DMS79 (cell line): ENCODE results near the gene RPLP1.

Experiments used
- DNase-seq: peaks from one replicate; lab custom pipeline; 2025; lab: John Stamatoyannopoulos, UW

Gene RPLP1

DNA sequence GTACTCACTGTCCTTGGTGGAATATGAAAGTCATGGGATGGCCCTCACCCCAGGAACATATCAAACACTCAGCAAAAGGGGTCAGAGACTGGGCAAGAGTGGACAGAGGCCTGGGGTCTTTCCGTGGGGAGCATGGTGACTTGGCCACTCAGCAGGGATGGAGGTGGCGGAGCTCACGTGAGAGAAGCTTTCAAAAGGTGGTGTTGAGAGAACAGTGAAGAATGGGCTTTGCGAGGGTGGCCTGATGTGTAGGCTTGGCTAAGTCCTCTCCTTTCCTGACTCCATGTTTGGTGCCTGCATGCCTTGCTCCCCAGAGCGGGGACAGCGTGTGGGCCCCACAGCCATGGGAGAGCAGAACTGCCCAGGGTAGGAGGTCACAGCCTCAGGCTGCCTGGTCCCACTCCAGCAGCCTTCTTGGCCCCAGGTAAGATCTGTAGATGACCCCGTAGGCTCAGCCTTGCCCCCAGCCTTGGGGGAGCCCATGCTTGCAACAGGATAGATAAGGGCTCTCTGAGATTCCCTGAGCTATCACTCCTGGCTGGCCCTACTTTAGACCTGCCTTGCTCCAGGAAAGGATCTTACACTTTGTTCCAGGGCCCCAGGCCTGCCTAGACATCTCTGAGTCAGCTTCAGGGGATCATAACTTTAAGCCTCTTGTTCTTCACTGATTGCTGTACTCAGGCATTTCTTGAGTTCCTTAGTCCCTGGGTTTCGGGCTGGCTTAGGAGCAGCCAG is 17.0 kb downstream of the RPLP1 start:
- DNase-seq = no peak

DNA sequence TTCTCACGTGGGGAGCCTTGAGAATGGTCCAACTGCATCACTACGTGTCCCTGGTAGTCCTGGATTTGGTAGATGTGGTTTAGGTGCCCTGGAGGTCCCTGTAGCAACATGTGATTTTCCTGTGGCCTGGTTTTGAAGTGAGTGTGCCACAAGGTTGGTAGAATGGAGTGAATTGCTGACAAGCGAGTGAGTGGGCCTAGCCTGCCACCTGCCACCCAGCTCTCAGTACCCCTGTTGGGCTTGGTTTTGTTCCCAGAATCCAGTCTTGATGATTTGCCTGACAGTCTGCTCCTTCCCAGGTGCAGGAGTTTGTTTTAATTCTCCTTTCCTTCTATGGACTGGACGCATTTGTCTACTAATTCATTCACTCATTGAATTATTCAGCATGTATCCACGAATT is 19.4 kb downstream of the RPLP1 start:
- DNase-seq = no peak

DNA sequence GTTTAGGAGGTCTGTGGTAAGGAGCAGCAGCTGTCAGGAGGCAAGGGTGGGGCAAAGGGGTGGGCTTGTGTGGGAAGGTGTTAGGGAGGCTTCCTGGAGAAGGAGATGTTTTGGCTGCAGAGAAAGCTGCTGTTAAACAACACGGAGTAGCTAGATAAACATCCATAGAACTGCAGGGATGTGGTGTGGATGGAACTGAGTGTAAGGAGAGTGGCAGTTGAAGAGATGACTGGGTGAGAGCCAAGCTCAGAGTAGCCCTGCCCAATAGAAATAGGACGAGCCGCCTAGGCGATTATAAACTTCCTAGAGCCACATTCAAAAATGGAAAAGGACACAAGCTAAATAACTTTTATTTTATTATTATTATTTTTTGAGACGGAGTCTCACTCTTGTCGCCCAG is 19.9 kb downstream of the RPLP1 start:
- DNase-seq = no peak

DNA sequence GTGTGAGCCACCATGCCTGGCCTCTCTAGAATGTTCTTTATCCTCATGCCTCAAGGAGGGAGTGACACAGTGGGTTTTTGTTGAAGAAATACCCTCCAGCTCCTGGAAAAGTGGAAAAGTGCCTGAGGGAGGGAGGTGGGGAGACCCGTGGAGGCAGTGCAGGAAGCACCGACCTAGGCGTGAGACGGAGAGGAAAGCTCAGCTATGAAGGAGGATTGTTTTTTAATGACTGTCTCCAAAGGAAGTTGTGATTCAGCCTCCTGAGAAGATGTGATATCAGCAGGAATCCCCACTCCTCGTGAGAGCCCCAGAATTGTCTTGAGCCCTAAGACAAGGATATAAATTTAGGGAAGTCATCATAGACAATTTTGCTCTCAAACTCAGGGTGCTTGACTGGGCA is 21.7 kb downstream of the RPLP1 start:
- no peak for DNase-seq

DNA sequence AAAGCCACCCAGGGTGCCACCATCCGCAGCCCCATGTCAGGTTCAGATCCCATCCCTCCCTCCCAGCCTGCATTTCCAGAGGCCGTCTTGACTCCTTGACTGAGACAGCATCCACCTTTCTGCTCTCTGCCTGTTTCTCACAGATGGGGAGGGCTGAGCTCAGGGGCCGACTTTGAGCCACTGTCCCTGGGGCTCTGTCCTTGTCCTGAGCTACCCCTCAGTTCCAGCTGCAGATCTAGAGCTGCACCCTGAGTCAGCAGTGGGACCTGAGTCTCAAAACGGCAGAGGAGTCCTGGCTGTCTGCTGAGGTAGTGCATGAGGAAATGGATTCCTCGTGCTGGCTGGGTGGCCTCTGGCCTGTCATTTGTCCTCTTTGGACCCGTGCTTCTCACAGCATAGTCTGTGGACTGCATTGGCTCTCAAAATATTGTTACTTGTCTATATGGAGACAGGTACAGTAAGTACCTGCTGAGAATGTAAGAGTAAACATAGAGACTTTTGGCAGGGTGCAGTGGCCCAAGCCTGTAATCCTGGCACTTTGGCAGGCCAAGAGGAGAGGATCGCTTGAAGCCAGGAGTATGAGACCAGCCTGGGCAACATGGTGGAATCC is 22.3 kb downstream of the RPLP1 start:
- DNase-seq = no peak

DNA sequence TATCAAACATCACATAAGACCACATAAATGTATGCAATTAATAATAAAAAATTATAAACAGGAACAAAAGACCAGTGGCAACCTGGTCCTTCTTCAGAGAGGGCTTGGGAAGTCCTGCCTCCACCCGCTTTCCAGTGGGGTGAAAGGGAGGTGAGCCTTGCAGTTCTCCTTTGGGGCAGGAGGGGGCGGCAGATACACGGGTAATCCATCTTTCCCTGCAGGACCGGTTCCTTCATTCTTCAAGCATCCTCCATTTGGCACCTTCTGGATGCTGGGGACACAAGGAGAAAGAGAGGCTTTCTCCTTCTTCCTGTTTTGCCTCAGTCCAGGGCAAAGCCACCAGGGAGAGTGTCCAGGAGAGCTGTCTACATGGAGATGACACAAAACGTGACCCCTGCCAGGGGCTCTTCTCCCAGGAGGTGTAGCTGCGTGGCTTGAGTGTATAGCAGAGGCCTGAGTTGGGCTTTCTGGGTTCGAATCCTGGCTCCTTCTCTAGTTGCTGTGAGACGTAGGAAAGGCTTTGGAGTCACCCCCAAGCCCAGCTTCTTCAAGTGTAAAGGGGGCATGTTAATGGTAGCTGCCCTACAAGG is 23.2 kb downstream of the RPLP1 start:
- DNase-seq = peak; percentile 19

DNA sequence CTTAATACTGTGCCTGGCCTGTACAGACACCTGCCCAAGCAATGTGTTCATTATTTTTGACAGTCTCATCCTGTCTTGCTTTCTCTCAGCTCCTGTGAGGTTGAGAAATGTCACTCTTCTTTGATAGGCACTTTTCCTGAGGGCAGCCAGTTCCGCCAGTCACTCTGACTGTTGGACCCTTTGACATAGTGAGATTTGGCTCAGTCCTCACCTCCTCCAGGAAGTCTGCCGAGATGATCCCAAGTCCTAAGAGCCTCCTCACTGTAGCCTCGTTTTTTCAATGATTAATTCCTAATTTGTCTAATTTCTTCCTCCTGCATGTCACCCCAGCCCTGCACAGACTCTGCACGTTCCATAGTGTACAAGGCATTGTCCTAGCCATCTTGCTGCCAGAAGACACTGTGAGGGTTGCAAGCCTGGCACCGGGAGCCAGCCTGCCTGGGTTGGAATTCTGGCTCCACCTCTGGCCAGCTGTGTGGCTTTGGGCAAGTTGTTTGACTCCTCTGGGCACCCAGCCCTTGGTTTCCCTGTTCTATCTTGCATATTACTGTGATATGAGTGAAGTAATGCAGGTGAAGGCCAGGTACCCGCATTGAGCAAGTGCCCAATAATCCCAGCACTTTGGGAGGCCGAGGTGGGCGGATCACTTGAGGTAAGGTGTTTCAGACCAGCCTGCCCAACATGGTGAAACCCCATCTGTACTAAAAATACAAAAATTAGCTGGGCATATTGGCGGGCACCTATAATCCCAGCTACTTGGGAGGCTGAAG is 24.3 kb downstream of the RPLP1 start:
- no peak for DNase-seq

DNA sequence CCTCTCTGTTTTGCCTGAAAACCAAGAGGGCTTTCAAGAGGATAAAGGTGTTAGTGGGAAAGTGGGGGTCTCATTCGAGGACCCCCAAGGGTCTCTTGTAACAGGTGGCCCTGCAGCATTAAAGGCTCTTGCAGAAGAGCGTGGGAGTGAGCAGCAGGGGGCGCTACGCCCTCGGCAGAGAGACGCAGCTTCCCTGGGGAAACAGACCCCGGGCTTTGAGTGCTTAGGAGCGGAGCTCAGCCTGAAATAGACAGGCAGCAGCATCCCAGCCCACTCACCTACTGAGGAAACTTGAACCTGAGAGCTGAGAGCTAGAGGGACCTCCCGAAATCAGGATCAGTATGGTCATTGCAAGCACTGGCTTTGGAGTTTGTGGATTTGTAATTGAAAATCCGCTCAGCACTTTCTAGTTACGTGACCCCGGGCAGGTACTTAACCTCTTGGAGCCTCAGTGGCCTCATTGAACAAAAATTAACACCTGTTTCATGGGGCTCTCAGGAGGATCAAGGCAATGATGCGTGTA is 25.7 kb downstream of the RPLP1 start:
- DNase-seq = peak; percentile 39

DNA sequence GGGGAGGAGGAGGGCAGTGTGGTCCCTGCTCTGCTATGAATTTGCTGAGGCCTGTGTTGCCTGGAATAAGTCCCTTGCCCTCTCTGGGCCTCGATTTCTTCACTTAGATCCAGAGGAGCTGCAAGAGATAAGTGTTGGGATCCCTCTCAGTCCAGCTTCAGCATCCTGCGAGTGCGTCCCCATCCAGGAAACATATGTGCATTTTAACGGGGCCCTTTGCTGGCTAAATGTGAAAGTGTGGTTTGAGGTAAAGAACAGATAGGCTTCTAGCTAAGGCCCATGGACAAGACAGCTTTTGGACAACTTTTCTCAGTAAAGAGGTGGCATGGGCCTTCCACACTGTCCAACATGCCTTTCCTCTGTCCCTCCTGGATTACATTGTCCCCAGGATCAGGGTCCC is 26.5 kb downstream of the RPLP1 start:
- DNase-seq = no peak

DNA sequence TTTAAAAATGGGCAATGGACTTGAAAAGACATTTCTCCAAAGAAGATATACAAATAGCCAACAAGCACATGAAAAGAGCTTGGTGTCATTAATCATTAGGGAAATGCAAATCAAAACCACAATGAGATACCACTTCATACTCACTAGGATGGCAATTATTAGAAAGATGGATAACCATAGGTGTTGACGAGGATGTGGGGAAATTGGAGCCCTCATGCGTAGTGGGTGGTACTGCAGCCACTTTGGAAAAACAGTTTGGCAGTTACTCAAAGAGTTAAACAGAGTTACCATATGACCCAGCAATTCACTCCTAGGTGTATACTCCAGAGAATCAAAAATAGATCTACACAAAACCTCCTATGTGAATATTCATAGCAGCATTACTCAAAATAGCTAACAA is 27.4 kb downstream of the RPLP1 start:
- DNase-seq = no peak

DNA sequence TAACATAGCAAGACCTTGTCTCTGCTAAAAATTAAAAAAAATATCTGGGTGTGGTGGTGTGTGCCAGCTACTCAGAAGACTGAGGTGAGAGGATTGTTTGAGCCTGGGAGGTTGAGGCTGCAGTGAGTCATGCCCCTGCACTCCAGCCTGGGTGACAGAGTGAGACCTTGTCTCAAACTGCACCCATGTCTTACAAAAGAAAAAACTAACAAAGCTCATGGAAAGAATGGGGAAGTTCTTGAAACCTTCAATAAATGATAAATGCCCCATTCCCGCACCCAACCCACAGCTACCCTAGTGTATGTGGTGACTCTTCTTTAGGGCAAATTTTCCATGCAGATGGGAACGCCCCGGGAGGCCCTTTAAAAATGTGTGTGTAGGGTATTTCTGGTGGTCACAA is 28.3 kb downstream of the RPLP1 start:
- DNase-seq = no peak

DNA sequence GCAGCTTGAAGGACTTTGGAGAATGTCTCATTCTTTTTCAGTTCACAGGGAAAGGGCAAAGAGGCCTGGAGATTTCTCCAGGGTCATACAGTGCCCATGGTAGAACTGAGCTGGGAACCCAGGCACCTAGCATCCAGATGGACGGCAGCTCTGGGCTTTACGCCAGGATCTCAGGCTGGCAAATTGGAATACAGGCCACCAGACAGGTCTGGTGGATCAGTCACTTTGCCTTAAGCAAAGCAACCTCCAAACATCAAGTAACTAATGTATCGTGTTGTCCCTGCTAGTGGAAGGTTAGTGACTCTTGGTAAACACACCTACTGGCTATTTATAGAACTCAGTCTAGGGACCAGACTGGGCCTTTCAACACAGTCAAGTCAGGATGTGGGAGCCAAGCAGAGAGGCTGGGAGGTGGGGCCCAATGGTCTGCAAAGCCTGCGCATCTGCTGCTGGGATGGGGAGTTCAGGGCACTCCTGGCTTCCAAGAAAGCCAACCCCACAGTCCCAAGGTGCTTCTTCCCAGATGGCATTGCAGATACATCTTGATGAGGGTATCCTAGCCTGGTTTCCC is 30.2 kb downstream of the RPLP1 start:
- DNase-seq = no peak

DNA sequence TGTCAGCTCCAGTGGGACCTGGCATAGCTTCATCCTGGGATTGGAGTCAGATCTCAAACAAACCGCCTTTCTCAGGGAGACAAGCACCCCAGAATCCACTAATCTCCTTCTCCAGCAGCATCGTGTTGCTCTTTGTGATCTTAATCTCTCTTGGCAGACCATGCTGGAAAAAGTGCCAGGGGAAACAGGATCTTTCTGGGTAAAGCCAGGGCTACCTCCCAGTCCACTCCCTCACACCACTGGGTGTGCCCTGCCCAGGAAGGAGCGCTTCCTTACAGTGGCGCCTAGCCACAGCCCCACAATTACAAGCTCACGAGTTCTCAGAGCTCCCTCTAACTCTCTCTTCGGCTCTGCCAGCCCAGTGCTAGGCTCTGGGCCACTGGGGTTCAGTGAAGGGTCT is 32.2 kb downstream of the RPLP1 start:
- no peak for DNase-seq

DNA sequence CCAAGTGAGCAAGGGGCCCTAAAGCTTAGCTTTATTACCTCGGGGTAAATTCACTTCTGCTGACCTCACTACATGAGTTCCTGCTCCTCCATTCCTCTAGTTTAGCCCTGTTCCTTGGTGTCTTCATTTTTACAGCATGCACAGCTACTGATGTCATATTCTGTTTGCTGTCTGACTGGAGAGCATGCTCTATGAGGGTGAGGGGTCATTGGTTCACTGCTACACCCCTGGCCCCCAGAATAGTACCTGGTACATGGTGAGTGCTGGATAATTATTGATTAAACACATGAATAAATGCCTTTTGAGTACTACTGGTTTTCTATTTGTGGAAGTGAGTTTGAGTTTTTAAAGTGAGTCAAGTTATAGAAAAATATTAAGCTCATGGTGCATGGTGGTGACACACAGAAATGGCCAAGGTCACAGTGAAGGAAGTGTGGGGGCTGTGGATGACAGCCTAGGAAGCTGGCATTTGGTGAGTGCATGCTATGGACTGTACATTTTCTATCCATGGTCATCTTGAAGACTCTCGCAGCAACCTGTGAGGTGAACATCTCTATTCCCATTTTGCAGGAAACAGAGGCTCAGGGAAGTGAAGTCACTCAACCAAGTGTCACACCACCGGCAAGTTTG is 34.0 kb downstream of the RPLP1 start:
- no peak for DNase-seq

DNA sequence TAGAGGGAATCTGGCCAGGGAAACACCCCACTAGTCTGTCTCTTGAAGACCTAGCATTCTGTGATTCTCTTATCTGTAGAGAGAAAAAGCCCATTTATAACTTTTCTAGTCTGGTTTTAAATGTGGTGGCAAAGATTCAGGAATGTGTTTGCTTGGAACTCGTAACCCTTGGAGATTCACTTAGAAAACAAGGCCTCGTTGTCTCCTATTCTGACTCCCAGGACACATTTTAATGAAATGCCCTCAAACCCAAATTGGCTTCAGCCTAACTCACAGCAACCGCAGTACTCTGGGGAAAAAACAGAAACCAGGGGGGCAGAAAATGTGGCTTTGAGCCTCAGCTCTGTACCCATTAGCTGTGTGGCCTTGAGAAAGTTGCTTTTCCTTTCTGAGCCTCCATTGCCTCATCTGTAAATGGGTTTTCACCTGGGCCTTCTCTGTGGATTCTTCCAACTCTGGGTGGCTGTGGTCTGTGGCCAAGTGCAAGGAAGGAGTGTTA is 36.5 kb downstream of the RPLP1 start:
- DNase-seq = no peak

DNA sequence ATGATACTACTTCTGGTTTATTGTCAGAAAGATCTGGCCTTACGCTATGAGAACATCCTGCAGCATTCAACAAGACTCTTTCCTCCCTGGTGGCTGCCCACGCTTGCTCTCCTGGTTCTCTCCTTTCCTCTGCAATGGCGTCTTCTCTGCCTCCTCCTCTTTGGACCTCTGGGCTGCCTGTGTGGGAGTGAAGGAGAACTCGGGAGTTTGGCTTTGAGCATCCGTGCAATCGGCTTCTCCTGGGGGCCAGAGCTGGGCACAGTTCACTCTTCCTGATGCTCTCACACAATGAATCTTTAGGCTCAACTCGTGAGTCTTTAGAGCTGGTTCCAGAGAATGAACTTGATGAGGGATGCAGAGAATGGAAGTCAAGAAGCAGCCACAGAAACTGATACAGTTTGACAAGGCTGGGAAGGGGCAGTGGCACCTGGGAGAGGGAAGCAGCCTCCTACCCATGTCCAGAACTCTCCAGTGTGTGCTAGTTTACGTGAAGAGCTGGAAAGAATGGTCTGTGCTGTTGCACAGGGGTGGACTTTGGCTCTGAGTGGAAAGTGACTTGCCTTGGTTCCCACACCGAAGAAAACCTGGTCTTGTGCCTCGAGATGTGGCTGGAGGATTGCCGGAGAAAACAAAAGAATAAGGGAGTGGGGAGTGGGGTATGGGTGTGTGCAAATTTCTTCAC is 37.9 kb downstream of the RPLP1 start:
- no peak for DNase-seq

DNA sequence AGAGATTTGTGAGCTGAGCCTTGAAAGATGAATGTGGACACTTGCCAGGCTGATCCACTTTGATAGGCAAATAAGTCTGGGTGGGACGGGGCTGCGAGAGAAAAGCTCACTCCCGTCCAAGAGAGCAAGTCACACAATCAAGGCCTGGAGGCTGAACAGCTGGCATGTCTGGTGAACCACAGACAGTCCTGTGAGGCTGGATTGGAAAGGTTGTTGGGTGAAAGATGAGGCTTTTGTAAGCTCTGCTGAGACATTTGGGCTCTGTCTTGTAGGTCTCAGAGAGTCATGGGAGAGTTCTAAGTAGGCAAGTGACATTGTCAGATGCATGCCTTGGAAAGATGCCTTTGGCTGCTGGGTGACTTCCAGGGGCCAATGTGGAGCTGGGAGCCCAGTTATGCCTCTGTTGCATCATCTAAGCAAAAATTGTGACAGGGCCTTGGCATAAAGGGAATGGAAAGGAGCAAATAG is 38.5 kb downstream of the RPLP1 start:
- no peak for DNase-seq

DNA sequence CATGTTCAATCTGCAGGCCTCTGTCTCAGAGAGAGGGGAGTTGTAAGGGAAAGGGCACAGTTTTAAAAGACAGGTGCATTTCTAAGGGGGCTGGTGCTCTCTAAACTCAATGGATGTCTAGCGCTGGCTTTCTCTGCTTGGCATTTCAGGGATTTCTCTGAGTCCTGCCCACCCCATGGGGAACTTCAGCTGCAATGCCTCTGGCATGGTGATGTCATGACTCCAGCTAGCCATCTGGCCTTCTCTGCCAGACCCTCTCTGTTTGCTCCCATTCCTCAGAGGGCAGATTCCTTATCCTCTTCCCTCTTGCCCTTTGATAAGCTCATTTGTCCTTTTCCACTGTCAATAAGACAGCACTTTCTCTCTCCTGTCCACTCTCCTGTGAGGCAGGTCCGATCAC is 40.8 kb downstream of the RPLP1 start:
- no peak for DNase-seq

DNA sequence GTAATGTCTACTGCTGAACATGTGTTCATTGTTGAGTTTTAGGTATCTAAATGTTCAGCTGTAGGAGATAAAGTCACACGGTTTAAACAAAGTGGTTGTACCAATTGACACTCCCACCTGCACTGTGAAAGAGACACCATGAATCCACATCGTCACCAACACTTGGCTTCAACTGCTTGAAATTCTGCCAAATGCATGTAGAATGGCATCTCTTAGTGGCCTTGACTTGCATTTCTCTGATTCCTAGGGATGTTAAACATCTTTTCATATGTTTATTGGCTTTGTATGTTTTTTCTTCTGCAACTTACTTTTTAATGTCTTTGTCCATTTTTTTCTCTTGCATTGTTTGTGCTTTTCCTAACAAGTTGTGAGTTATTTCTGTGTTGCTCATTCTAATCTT is 43.4 kb downstream of the RPLP1 start:
- no peak for DNase-seq

DNA sequence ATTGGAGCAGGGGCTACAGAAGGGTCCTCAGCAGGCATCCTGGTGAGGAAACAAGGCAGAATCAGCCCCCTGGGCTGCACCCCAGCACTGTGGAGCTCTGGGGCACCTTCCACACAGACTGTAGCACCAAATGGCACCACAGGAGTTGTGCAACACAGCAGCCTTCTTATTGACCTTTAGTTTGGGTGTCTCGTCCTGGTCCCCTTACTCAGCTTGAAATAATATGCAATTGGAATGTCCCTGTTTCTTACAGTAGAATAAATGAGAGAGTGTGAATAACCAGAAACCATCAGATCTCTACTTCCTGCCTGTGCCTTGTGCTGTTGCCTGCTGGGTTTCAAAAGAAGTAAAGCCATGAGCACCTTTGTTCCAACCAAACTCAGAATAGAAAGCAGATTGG is 44.5 kb downstream of the RPLP1 start:
- no peak for DNase-seq

DNA sequence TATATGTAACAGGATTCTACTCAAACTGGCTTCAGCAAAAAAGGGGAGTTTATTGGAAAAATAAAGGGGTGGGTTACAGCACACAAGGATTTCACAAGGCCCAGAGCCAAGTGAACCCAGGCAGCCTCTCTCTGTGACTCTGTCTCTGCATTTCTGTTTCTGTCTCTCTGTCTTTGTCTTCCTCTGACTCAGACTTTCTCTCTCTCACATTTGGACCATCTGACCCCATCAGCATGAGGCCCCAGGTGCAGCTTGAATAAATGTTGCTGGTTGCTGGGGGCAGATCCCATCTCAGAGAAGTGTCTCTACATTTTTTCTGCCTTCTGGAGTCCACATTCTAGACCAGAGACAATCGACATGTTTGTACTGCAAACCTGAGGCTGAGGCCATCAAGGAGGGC is 45.0 kb downstream of the RPLP1 start:
- no peak for DNase-seq
